Activated naive CD4-positive, alpha-beta T cell treated with anti-CD3 and anti-CD28 coated beads, Interleukin-2, amount 10 ng/mL, durations not matched to agents 7 days and 5 days (primary cell): ENCODE data around the gene KCNK17.

Source experiments
- CTCF ChIA-PET: fragments of 350-600 bp; sonication (Branson Sonifier 250); formaldehyde crosslinking; loops from one replicate; lab custom pipeline; 2021; ENCODE audit warnings: antibody characterized with exemption; lab: Charles Lee
- DNase-seq: peaks from one replicate; pipeline ENCODE4 v3.0.0-alpha.2; 2020
- H3K27ac Mint-ChIP-seq: one replicate; pipeline ENCODE4 v1.8.0; 2021; ENCODE audit warnings: mild to moderate bottlenecking, moderate library complexity, mixed read lengths
- H3K27me3 Mint-ChIP-seq: one replicate; pipeline ENCODE4 v1.8.0; 2021; ENCODE audit warnings: mild to moderate bottlenecking, mixed read lengths
- H3K36me3 Mint-ChIP-seq: one replicate; pipeline ENCODE4 v1.8.0; 2021; ENCODE audit warnings: mixed read lengths
- H3K4me1 Mint-ChIP-seq: one replicate; pipeline ENCODE4 v1.8.0; 2021; ENCODE audit warnings: mixed read lengths
- H3K4me3 Mint-ChIP-seq: one replicate; pipeline ENCODE4 v1.8.0; 2021; ENCODE audit warnings: mild to moderate bottlenecking, moderate library complexity, mixed read lengths
- H3K9me3 Mint-ChIP-seq: one replicate; pipeline ENCODE4 v1.8.0; 2021; ENCODE audit warnings: mixed read lengths

KCNK17 gene

GRCh38 chr6:39281312-39281980 lies 32.8 kb downstream of the KCNK17 start:
- Mint-ChIP-seq H3K36me3 (no peaks in the 10 kb centered on the region), H3K9me3 (no peaks in the 10 kb centered on the region), H3K27ac (no peak overlapping the region), H3K27me3 (peaks cover 20% of the 10 kb centered on the region), H3K4me3 (no peak overlapping the region), H3K4me1 (peaks cover 3% of the 10 kb centered on the region)
- CTCF ChIA-PET = interaction anchor here (1.0 kb wide), 1 partner anchor 21 kb away, joined by 3 read pairs; no protein-coding TSS in a partner anchor
- DNase-seq = no peak

GRCh38 chr6:39280247-39280731 lies 33.9 kb downstream of the KCNK17 start:
- Mint-ChIP-seq H3K27me3 (peaks cover 20% of the 10 kb centered on the region), H3K9me3 (no peaks in the 10 kb centered on the region), H3K4me3 (no peak overlapping the region), H3K36me3 (no peaks in the 10 kb centered on the region), H3K4me1 (peaks cover 3% of the 10 kb centered on the region), H3K27ac (no peak overlapping the region)
- DNase-seq = no peak
- CTCF ChIA-PET = no interaction called here

GRCh38 chr6:39279539-39279938 lies 34.7 kb downstream of the KCNK17 start:
- H3K9me3 Mint-ChIP-seq = no peaks in the 10 kb centered on the region
- no peak overlapping the region for H3K4me3 Mint-ChIP-seq
- peaks cover 18% of the 10 kb centered on the region for H3K27me3 Mint-ChIP-seq
- CTCF ChIA-PET = no interaction called here
- DNase-seq = no peak
- no peak overlapping the region for H3K27ac Mint-ChIP-seq
- no peaks in the 10 kb centered on the region for H3K36me3 Mint-ChIP-seq
- H3K4me1 Mint-ChIP-seq = peaks cover 3% of the 10 kb centered on the region

GRCh38 chr6:39276379-39276995 lies 37.7 kb downstream of the KCNK17 start:
- Mint-ChIP-seq H3K36me3 (no peaks in the 10 kb centered on the region), H3K4me3 (no peak overlapping the region), H3K9me3 (no peaks in the 10 kb centered on the region), H3K27me3 (peaks cover 16% of the 10 kb centered on the region), H3K4me1 (peaks cover 3% of the 10 kb centered on the region), H3K27ac (no peak overlapping the region)
- DNase-seq = no peak
- CTCF ChIA-PET = no interaction called here

GRCh38 chr6:39274903-39275302 lies 39.3 kb downstream of the KCNK17 start:
- H3K27me3 Mint-ChIP-seq = peaks cover 16% of the 10 kb centered on the region
- no peak for DNase-seq
- CTCF ChIA-PET = no interaction called here

GRCh38 chr6:39274471-39274870 lies 39.7 kb downstream of the KCNK17 start:
- no peak overlapping the region for H3K4me3 Mint-ChIP-seq
- no peaks in the 10 kb centered on the region for H3K36me3 Mint-ChIP-seq
- H3K4me1 Mint-ChIP-seq = no peaks in the 10 kb centered on the region
- H3K27ac Mint-ChIP-seq = no peak overlapping the region
- H3K9me3 Mint-ChIP-seq = no peaks in the 10 kb centered on the region
- no peak for DNase-seq
- CTCF ChIA-PET = no interaction called here
- H3K27me3 Mint-ChIP-seq = peaks cover 16% of the 10 kb centered on the region

More at GRCh38 chr6:39274903-39275302, 39.3 kb downstream of the KCNK17 start:
- Mint-ChIP-seq H3K4me3 (no peak overlapping the region), H3K27ac (no peak overlapping the region), H3K36me3 (no peaks in the 10 kb centered on the region), H3K4me1 (no peaks in the 10 kb centered on the region), H3K9me3 (no peaks in the 10 kb centered on the region)

GRCh38 chr6:39273406-39273821 lies 40.8 kb downstream of the KCNK17 start:
- Mint-ChIP-seq H3K9me3 (no peaks in the 10 kb centered on the region), H3K27ac (no peak overlapping the region), H3K36me3 (no peaks in the 10 kb centered on the region), H3K4me3 (no peak overlapping the region), H3K4me1 (no peaks in the 10 kb centered on the region), H3K27me3 (peaks cover 16% of the 10 kb centered on the region)
- no peak for DNase-seq
- CTCF ChIA-PET = no interaction called here

- no peak for DNase-seq
- H3K27me3 Mint-ChIP-seq = peaks cover 7% of the 10 kb centered on the region
- H3K27ac Mint-ChIP-seq = no peak overlapping the region
- H3K9me3 Mint-ChIP-seq = no peaks in the 10 kb centered on the region
- H3K4me3 Mint-ChIP-seq = no peak overlapping the region
- no peaks in the 10 kb centered on the region for H3K36me3 Mint-ChIP-seq
- no peaks in the 10 kb centered on the region for H3K4me1 Mint-ChIP-seq
- CTCF ChIA-PET = no interaction called here
These were observed 44.3 kb downstream of the KCNK17 start for GRCh38 chr6:39269961-39270360.

GRCh38 chr6:39268721-39269120 lies 45.5 kb downstream of the KCNK17 start:
- no peaks in the 10 kb centered on the region for H3K36me3 Mint-ChIP-seq
- no peak for DNase-seq
- CTCF ChIA-PET = no interaction called here
- H3K4me3 Mint-ChIP-seq = no peak overlapping the region
- no peaks in the 10 kb centered on the region for H3K4me1 Mint-ChIP-seq
- H3K27ac Mint-ChIP-seq = no peak overlapping the region
- no peaks in the 10 kb centered on the region for H3K9me3 Mint-ChIP-seq
- H3K27me3 Mint-ChIP-seq = peaks cover 3% of the 10 kb centered on the region

GRCh38 chr6:39268171-39268570 lies 46.0 kb downstream of the KCNK17 start:
- Mint-ChIP-seq H3K27me3 (no peaks in the 10 kb centered on the region), H3K27ac (no peak overlapping the region), H3K4me3 (no peak overlapping the region), H3K4me1 (no peaks in the 10 kb centered on the region), H3K36me3 (no peaks in the 10 kb centered on the region), H3K9me3 (no peaks in the 10 kb centered on the region)
- CTCF ChIA-PET = no interaction called here
- DNase-seq = no peak

GRCh38 chr6:39266782-39267355 lies 47.4 kb downstream of the KCNK17 start:
- H3K9me3 Mint-ChIP-seq = no peaks in the 10 kb centered on the region
- H3K36me3 Mint-ChIP-seq = no peaks in the 10 kb centered on the region

GRCh38 chr6:39266375-39266774 lies 47.8 kb downstream of the KCNK17 start:
- Mint-ChIP-seq H3K4me1 (no peaks in the 10 kb centered on the region), H3K9me3 (no peaks in the 10 kb centered on the region), H3K36me3 (no peaks in the 10 kb centered on the region), H3K4me3 (no peak overlapping the region), H3K27me3 (peaks cover 6% of the 10 kb centered on the region), H3K27ac (no peak overlapping the region)
- CTCF ChIA-PET = no interaction called here
- no peak for DNase-seq

More at GRCh38 chr6:39266782-39267355, 47.4 kb downstream of the KCNK17 start:
- CTCF ChIA-PET = no interaction called here
- Mint-ChIP-seq H3K4me3 (no peak overlapping the region), H3K27ac (no peak overlapping the region), H3K27me3 (peaks cover 3% of the 10 kb centered on the region), H3K4me1 (no peaks in the 10 kb centered on the region)
- no peak for DNase-seq

GRCh38 chr6:39263303-39264037 lies 50.7 kb downstream of the KCNK17 start:
- Mint-ChIP-seq H3K27me3 (peaks cover 9% of the 10 kb centered on the region), H3K27ac (peak overlapping the region; percentile 37), H3K4me3 (no peak overlapping the region), H3K4me1 (no peaks in the 10 kb centered on the region), H3K36me3 (no peaks in the 10 kb centered on the region), H3K9me3 (no peaks in the 10 kb centered on the region)
- CTCF ChIA-PET = interaction anchor here (2.0 kb wide), 1 partner anchor 40 kb away, joined by 7 read pairs; no protein-coding TSS in a partner anchor
- DNase-seq = no peak

- CTCF ChIA-PET = no interaction called here
- no peaks in the 10 kb centered on the region for H3K36me3 Mint-ChIP-seq
- no peak for DNase-seq
- no peak overlapping the region for H3K4me3 Mint-ChIP-seq
- H3K27ac Mint-ChIP-seq = no peak overlapping the region
- H3K27me3 Mint-ChIP-seq = peaks cover 9% of the 10 kb centered on the region
- H3K4me1 Mint-ChIP-seq = no peaks in the 10 kb centered on the region
- no peaks in the 10 kb centered on the region for H3K9me3 Mint-ChIP-seq
These were observed 52.5 kb downstream of the KCNK17 start for GRCh38 chr6:39261751-39262150.
